Fibroblast of lung (primary cell): ENCODE measurements around the gene RBMX.

Experiments used
- EZH2 ChIP-seq: IDR thresholded peaks from 2 replicates; pipeline ENCODE4 v1.5.1; 2012; ENCODE audit warnings: low read length, control low read depth, mild to moderate bottlenecking; ENCODE audit errors: missing control alignments
- TF ChIP-seq, protein P1 (sequence below), 2 donors: IDR thresholded peaks in 1 of 2; conservative IDR thresholded peaks in 1 of 2; 1 replicate in 1 of 2; 2 replicates in 1 of 2; pipeline ENCODE4 v1.5.1; 2011 to 2012; ENCODE audit warnings: low read length in 2 of 2, control low read depth in 1 of 2, inconsistent platforms in 1 of 2, low read depth in 1 of 2, mild to moderate bottlenecking in 1 of 2

DNA sequence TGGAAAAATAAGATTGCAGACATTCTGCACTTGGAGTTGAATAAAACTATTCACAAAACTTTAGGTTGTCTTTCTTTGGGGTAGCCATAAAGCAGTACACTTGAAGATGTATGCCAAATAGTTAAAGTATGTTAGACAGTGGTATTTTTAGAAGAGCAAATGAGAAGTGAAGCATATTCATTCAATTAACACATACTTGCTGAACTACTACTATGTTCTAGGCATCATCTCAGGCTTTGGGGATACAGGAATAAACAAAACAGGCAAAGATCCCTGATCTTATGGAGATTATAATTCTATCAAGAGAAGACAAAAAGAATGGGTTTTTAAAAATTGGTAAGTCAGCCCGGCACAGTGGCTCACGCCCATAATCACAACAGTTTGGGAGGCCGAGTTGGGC, 29.0 kb downstream of the RBMX start:
- TF ChIP-seq, protein P1, sequence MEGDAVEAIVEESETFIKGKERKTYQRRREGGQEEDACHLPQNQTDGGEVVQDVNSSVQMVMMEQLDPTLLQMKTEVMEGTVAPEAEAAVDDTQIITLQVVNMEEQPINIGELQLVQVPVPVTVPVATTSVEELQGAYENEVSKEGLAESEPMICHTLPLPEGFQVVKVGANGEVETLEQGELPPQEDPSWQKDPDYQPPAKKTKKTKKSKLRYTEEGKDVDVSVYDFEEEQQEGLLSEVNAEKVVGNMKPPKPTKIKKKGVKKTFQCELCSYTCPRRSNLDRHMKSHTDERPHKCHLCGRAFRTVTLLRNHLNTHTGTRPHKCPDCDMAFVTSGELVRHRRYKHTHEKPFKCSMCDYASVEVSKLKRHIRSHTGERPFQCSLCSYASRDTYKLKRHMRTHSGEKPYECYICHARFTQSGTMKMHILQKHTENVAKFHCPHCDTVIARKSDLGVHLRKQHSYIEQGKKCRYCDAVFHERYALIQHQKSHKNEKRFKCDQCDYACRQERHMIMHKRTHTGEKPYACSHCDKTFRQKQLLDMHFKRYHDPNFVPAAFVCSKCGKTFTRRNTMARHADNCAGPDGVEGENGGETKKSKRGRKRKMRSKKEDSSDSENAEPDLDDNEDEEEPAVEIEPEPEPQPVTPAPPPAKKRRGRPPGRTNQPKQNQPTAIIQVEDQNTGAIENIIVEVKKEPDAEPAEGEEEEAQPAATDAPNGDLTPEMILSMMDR (conservative IDR thresholded peaks at IDR 0.05 in 1 of 2, IDR thresholded peaks at IDR 0.05 in 1 of 2; ENCODE audit: low read depth in 1 of 2, low read length in 2 of 2) = no peak
- TF ChIP-seq EZH2 = no peak
